GM13976 (cell line): ENCODE results near the gene EPO.
"Not testable (repeated sequence)": the region's sequence is repeated elsewhere in the genome, so short reads cannot be mapped to it uniquely, and the experiment has no call there.

Source experiments
- DNase-seq: peaks from one replicate; pipeline ENCODE4 v3.0.0; 2012; ENCODE audit warnings: low spot score
- CTCF ChIP-seq: IDR thresholded peaks from 2 replicates; pipeline ENCODE4 v1.5.1; 2012; ENCODE audit warnings: borderline replicate concordance, mild to moderate bottlenecking; ENCODE audit not compliant: insufficient read depth; ENCODE audit errors: extremely low read depth, missing control alignments, control extremely low read depth
- in situ Hi-C: fragments of 300-500 bp; cut with MboI; formaldehyde crosslinking; loops from one replicate; pipeline ENCODE4 v1.12.0; 2022; ENCODE audit warnings: low sequenced_read_pairs, mixed read lengths, inconsistent platforms; ENCODE audit not compliant: unreplicated experiment

The EPO gene

GRCh38 chr7:100719523-100720278 lies 567 bp upstream of the EPO start:
- no peak for DNase-seq
- in situ Hi-C loops, result no loop called here
- TF ChIP-seq CTCF, result no peak

GRCh38 chr7:100720671-100721504 lies 620 bp downstream of the EPO start:
- in situ Hi-C loops, result no loop called here
- TF ChIP-seq CTCF, result no peak
- DNase-seq, result no peak

- TF ChIP-seq CTCF, result no peak
- DNase-seq, result no peak
- in situ Hi-C loops, result no loop called here
These were observed 1.2 kb downstream of the EPO start for GRCh38 chr7:100721505-100721812.

GRCh38 chr7:100722480-100723212 lies 2.4 kb downstream of the EPO start:
- in situ Hi-C loops, result no loop called here

GRCh38 chr7:100723732-100724275 lies 3.5 kb downstream of the EPO start:
- no peak for TF ChIP-seq CTCF
- in situ Hi-C loops, result no loop called here
- no peak for DNase-seq

More at GRCh38 chr7:100722480-100723212, 2.4 kb downstream of the EPO start:
- TF ChIP-seq CTCF, result no peak
- DNase-seq, result no peak

- in situ Hi-C loops, result not testable (repeated sequence)
These were observed 4.1 kb downstream of the EPO start for GRCh38 chr7:100724364-100724763.

More at GRCh38 chr7:100724364-100724763, 4.1 kb downstream of the EPO start:
- DNase-seq, result not testable (repeated sequence)
